BLaER1 (cell line): ENCODE measurements around the gene CPNE5.

Experiments used
- H3K27ac ChIP-seq: shearing (Covaris generic); formaldehyde crosslinking; 2 replicates; pipeline ENCODE4 v1.8.1; 2022
- H3K27me3 ChIP-seq: shearing (Covaris generic); formaldehyde crosslinking; 2 replicates; pipeline ENCODE4 v1.8.1; 2022
- H3K36me3 ChIP-seq: shearing (Covaris generic); formaldehyde crosslinking; 2 replicates; pipeline ENCODE4 v1.8.1; 2022
- H3K4me1 ChIP-seq: shearing (Covaris generic); formaldehyde crosslinking; 2 replicates; pipeline ENCODE4 v1.8.1; 2022
- H3K4me2 ChIP-seq: shearing (Covaris generic); formaldehyde crosslinking; 2 replicates; pipeline ENCODE4 v1.8.1; 2022
- H3K4me3 ChIP-seq: shearing (Covaris generic); formaldehyde crosslinking; 2 replicates; pipeline ENCODE4 v1.8.1; 2022
- H3K9ac ChIP-seq: shearing (Covaris generic); formaldehyde crosslinking; 2 replicates; pipeline ENCODE4 v1.8.1; 2022
- H3K9me3 ChIP-seq: shearing (Covaris generic); formaldehyde crosslinking; 2 replicates; pipeline ENCODE4 v1.8.1; 2022
- H4K20me1 ChIP-seq: shearing (Covaris generic); formaldehyde crosslinking; 2 replicates; pipeline ENCODE4 v1.8.1; 2022
- Cebpa-rat ChIP-seq: shearing (Covaris generic); IDR thresholded peaks from 2 replicates; pipeline ENCODE4 v1.8.1; 2022

The CPNE5 gene

DNA sequence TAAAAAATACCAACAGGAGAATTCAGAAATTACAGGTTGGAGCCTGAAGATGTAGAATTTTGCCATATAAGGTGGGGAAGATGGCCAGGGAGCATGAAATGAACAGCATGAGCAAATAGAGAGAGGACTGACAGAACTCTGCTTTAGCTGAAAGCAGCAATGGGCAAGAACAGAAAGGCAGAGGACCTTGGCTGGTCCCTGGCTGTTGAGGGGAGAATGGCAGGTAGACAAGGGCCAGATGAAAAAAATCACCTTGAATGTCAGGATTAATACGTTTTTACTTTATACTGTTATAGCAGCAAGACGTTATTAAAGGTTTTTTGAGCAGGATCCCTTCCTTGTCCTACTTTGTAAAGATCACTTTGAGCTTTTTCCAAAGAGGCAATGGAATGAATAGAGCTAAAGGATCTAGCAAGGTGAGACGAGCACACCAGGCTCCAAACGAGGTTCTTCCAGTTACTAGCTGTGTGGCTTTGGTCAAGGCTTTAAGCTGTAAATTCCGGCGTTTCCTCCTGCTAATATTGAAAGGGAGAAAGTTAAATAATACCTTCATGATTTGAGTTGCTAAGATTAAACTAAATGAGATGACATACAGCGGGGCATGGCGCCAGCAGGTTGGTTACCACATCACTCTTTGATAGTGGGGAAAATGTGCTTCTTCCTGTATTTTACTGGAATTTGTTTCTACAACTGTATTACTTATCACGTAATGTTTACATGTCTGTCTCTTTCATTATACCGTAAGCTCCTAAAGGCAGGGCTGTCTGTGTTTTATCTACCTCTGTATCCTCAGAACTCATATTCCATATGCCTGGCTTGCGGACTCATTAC lies 34.6 kb upstream of the CPNE5 start:
- peak overlapping the region; percentile 92 for H3K9ac ChIP-seq
- H3K9me3 ChIP-seq, result no peaks in the 10 kb centered on the region
- H3K27me3 ChIP-seq, result no peaks in the 10 kb centered on the region
- H3K4me3 ChIP-seq, result peak overlapping the region; percentile 88
- H3K27ac ChIP-seq, result peak overlapping the region; percentile 95
- peaks cover 36% of the 10 kb centered on the region for H3K4me1 ChIP-seq
- peaks cover 33% of the 10 kb centered on the region for H3K36me3 ChIP-seq
- H3K4me2 ChIP-seq, result peak overlapping the region; percentile 83
- no peak for TF ChIP-seq Cebpa-rat
- no peaks in the 10 kb centered on the region for H4K20me1 ChIP-seq

DNA sequence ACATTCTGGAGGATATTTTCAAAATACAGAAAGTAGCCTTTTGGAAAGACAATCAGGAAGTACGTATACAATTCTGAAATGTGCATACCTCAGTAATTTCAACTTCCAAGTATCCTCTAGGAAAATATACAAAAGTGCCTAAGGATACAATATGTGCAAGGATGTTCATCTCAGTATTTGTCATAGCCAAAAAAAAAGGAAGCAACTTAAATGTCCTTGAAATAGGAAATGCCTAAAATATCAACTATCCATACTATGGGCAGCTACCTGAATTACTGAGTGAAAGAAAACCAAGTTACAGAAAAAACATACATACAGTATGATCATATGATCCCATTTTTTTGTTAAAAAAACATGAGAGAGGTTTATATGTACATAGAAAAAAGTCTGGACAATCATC lies 33.9 kb upstream of the CPNE5 start:
- 0 out of 2 replicates have a peak overlapping the region, but pooled peaks have one; percentile 92 for H3K9ac ChIP-seq
- H4K20me1 ChIP-seq, result peaks cover 6% of the 10 kb centered on the region; the same call in 1 of the 2 replicates
- H3K27ac ChIP-seq, result no peak overlapping the region
- H3K36me3 ChIP-seq, result peaks cover 40% of the 10 kb centered on the region
- H3K4me1 ChIP-seq, result peaks cover 36% of the 10 kb centered on the region
- H3K9me3 ChIP-seq, result no peaks in the 10 kb centered on the region
- H3K27me3 ChIP-seq, result no peaks in the 10 kb centered on the region
- peak overlapping the region; percentile 83 for H3K4me2 ChIP-seq
- peak overlapping the region; percentile 88; the same call in 1 of the 2 replicates for H3K4me3 ChIP-seq
- TF ChIP-seq Cebpa-rat, result no peak

DNA sequence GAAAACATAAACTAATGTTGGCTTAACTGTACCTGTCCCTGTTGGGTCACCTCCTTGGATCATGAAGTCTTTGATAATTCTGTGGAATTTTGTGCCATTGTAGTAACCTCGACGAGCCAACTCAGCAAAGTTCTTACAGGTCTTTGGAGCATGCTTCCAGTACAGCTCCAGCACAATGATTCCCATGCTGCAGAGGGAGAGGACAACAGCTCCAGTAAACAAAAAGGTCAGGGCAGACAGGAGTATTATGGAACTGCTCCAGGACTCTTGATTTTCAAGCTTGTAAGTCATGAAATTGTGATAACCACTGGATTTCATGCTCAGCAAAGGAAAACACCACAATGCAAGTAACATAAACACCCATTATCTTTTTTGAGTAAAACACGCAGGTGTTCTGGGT lies 32.4 kb upstream of the CPNE5 start:
- no peak overlapping the region for H3K27ac ChIP-seq
- no peak overlapping the region for H3K4me2 ChIP-seq
- peaks cover 36% of the 10 kb centered on the region for H3K4me1 ChIP-seq
- H4K20me1 ChIP-seq, result peaks cover 21% of the 10 kb centered on the region
- H3K4me3 ChIP-seq, result no peak overlapping the region
- peaks cover 54% of the 10 kb centered on the region for H3K36me3 ChIP-seq
- no peaks in the 10 kb centered on the region for H3K27me3 ChIP-seq
- H3K9me3 ChIP-seq, result no peaks in the 10 kb centered on the region
- TF ChIP-seq Cebpa-rat, result no peak
- H3K9ac ChIP-seq, result no peak overlapping the region

DNA sequence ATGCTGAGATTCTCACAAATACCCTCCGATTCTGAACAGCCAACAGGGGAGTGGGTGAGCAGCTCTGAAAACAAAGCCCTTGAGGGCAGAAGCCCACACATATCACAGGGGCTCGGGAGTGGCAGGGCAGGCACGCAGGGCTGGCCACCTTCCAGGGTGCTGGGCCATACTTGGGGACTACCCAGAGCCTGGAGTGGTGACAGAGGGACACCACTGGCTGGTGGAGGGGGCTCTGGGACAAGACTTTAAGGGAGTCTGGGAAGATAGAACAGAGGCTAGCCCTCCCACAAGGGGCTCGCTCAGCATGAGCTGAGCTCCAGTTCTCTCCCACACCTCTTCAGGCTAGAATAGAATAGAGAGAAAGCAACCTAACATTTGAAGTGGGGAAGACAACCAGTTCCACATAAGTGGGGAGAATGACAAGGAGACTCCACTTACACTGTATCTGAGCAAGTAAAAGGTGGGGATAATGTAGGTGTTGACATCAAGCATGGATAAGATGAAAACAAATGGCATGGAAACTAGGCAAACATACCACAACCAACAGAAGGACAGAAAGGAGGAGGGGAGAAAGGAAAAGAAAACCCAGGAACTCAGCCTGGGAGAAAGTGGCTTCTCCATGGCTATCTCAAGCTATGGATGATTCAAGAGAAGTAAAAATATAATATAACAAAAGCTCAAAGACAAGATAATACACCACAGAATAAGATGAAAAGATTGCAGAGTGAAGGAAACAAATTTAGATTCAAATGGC lies 28.4 kb upstream of the CPNE5 start:
- Histone ChIP-seq H3K27me3 (no peaks in the 10 kb centered on the region), H3K27ac (no peak overlapping the region), H3K4me2 (no peak overlapping the region), H3K4me1 (peaks cover 14% of the 10 kb centered on the region), H3K9ac (no peak overlapping the region), H3K36me3 (peaks cover 92% of the 10 kb centered on the region), H4K20me1 (peaks cover 60% of the 10 kb centered on the region), H3K9me3 (no peaks in the 10 kb centered on the region), H3K4me3 (no peak overlapping the region)
- TF ChIP-seq Cebpa-rat, result no peak

DNA sequence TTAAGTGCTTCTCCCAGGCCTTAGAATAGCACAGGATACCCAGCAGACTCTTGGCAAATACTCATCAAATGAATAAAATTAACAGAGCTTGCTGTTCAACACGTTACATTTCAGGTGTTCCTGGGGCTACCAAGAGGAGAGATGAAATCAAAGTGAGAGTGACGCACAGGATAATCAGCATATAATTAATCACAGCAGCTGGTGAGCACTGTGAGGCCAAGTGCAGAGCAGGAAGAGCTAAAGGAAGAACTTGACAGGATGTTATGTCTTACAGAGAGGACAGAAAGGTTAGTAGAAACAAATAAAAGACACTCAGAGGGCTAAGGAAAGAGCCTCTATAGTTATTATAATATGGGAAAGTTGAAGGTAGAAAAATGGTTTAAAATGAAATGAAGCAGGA lies 26.6 kb upstream of the CPNE5 start:
- Histone ChIP-seq H3K9me3 (no peaks in the 10 kb centered on the region), H3K4me2 (no peak overlapping the region), H3K9ac (no peak overlapping the region), H3K27ac (no peak overlapping the region), H3K27me3 (no peaks in the 10 kb centered on the region), H4K20me1 (peaks cover 61% of the 10 kb centered on the region), H3K36me3 (peaks cover 96% of the 10 kb centered on the region), H3K4me3 (no peak overlapping the region), H3K4me1 (peaks cover 9% of the 10 kb centered on the region)
- TF ChIP-seq Cebpa-rat, result no peak

DNA sequence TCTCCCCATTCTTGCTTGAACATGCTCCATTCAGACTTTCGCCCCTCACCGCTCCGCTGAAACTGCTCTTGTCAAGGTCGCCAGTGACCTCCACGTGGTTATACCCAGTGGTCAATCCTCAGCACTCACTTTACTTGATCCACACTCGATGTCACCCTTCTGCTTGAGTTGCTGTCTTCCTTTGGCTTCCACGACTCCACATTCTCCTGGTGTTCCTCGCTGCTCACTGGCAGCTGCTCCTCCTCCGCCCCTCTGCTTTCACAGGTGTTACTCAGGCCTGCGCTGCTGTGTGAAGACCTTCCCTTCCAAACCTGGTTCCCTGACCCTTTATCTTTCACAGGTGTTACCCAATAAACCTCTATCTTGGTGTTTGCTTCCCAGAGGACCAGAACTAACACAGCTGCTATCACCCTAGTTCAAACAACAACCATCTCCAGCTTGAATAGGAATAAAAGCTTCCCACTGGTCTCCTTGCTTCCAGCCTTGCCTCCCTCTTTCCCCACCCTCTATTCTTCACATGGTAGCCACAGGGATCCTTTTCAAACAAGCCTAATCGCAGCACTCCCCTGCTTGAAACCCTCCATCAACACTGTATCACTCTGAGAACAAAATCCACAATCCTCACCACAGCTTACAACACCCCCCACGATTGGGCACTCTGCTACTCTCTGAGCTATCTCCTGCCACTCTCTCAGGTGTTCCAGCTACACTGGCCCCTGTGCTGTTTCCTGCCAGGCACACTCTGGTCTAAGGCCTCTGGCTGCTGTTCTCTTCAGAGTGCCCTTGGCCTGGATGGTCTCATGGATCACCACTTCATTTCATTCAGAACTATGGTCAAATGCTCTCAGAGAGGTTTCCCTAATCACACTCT lies 24.7 kb upstream of the CPNE5 start:
- Histone ChIP-seq H4K20me1 (peaks cover 74% of the 10 kb centered on the region), H3K9me3 (no peaks in the 10 kb centered on the region), H3K4me3 (no peak overlapping the region), H3K27ac (no peak overlapping the region), H3K27me3 (no peaks in the 10 kb centered on the region), H3K9ac (no peak overlapping the region), H3K4me2 (no peak overlapping the region), H3K4me1 (no peaks in the 10 kb centered on the region), H3K36me3 (peaks cover 94% of the 10 kb centered on the region)
- no peak for TF ChIP-seq Cebpa-rat

DNA sequence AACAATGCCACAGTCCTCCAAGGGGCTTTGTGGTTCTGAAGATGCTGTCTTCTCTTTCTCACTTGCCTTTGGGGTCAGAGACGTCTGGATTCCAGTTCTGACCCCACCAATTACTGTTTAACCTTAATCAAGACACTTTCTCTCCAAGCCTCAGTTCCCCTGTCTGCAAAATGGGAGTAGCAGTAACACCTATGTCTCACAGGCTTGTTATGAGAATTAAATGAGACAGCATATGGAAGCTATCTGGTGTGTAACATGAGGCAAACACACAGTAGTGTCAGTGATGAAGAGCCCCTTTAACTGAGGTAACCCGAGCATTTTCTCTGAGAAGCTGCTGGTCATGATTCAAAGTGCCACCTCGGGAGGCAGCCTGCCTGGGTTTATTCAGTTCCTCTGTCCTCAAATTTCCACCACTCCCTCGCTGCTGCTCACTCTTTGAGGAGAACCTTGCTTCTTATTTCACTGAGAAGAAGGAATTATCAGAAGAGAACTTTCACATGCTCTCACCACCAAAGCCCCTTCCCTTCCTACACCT lies 23.7 kb upstream of the CPNE5 start:
- no peaks in the 10 kb centered on the region for H3K9me3 ChIP-seq
- no peak overlapping the region for H3K4me3 ChIP-seq
- no peak for TF ChIP-seq Cebpa-rat
- no peak overlapping the region for H3K27ac ChIP-seq
- H3K36me3 ChIP-seq, result peaks cover 95% of the 10 kb centered on the region
- no peak overlapping the region for H3K9ac ChIP-seq
- H3K4me1 ChIP-seq, result no peaks in the 10 kb centered on the region
- H3K27me3 ChIP-seq, result no peaks in the 10 kb centered on the region
- peaks cover 75% of the 10 kb centered on the region for H4K20me1 ChIP-seq
- no peak overlapping the region for H3K4me2 ChIP-seq

DNA sequence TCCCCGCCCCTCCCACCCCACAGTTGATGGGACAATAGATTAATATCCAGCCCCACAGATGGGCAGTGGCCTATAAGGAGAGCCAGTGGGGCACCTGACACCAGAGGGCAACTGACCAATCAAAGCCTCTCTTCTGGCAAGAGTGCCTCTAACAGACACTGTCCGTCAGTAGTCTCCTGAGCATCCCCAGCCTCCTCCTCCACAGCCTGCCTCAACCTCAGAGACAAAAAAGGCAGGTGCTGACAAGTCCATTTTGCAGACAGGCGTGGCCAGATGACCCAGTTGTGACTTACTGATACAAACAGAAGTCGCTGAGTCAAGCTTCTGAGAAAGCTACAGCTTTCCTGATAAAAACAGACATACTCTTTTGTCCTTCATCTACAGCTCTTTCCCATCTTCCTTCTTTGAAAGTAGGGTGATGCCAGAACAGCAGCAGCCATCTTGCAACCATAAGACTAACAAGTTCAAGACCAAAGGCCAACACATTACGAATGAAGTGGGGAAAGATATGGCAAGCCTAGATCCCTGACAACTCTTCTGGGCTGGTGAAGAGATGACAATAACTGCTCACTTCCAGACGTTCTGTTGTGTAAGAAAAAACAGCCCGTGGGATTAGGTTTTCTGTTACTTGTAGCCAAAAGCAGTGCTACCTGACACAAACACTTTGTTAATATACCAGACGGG lies 23.1 kb upstream of the CPNE5 start:
- Histone ChIP-seq H3K9me3 (no peaks in the 10 kb centered on the region), H4K20me1 (peaks cover 74% of the 10 kb centered on the region)

DNA sequence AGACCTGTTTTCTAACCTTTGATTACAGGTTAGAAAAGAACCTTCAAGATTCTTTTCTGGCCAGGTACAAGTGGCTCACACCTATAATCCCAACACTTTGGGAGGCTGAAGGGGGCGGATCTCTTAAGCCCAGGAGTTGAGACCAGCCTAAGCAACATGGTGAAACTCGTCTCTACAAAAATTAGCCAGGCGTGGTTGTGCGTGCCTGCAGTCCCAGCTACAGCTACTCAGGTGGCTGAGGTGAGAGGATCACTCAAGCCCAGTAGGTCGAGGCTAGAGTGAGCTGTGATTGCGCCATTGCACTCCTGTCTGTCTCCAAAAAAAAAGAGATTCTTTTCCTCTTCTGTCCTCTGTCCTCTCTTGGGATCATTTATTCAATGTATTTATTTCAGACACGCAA lies 20.9 kb upstream of the CPNE5 start:
- Histone ChIP-seq H3K4me1 (no peaks in the 10 kb centered on the region), H3K9me3 (no peaks in the 10 kb centered on the region)

More for the DNA sequence above, 23.1 kb upstream of the CPNE5 start:
- Histone ChIP-seq H3K4me1 (no peaks in the 10 kb centered on the region), H3K27me3 (no peaks in the 10 kb centered on the region), H3K4me3 (no peak overlapping the region), H3K36me3 (peaks cover 95% of the 10 kb centered on the region), H3K27ac (no peak overlapping the region), H3K4me2 (no peak overlapping the region), H3K9ac (no peak overlapping the region)
- no peak for TF ChIP-seq Cebpa-rat

More for the DNA sequence above, 20.9 kb upstream of the CPNE5 start:
- Histone ChIP-seq H3K9ac (no peak overlapping the region), H4K20me1 (peaks cover 62% of the 10 kb centered on the region), H3K4me2 (no peak overlapping the region), H3K4me3 (no peak overlapping the region), H3K27ac (no peak overlapping the region), H3K36me3 (peaks cover 95% of the 10 kb centered on the region), H3K27me3 (no peaks in the 10 kb centered on the region)
- no peak for TF ChIP-seq Cebpa-rat
